Activated effector memory CD4-positive, alpha-beta T cell treated with Interleukin-2 at 50 U/mL for 16 hours (primary cell): ENCODE results near the gene KISS1.

Source experiments
- DNase-seq: peaks from one replicate; pipeline ENCODE4 v3.0.0-alpha.2; 2020

The KISS1 gene

GRCh38 chr1:204216880-204217647, 20.8 kb upstream of the KISS1 start:
- no peak for DNase-seq

- no peak for DNase-seq
These were observed 19.9 kb upstream of the KISS1 start for GRCh38 chr1:204216236-204216635.

- peak; percentile 35 for DNase-seq
These were observed 17.7 kb upstream of the KISS1 start, which contains the start of gene GOLT1A for GRCh38 chr1:204213668-204214662. GOLT1A (minus strand) TSS chr1:204213988; CDS start chr1:204213906, 82 bp downstream.

- DNase-seq: no peak
These were observed 16.4 kb upstream of the KISS1 start for GRCh38 chr1:204212715-204213114.

GRCh38 chr1:204211046-204211445, 14.8 kb upstream of the KISS1 start:
- no peak for DNase-seq

GRCh38 chr1:204207136-204207616, 10.9 kb upstream of the KISS1 start:
- DNase-seq: peak; percentile 58

- DNase-seq: no peak
These were observed 9.8 kb upstream of the KISS1 start for GRCh38 chr1:204206121-204206520.

GRCh38 chr1:204205486-204205885, 9.2 kb upstream of the KISS1 start:
- DNase-seq: no peak

GRCh38 chr1:204204944-204205343, 8.7 kb upstream of the KISS1 start:
- no peak for DNase-seq

GRCh38 chr1:204203206-204203767, 7.0 kb upstream of the KISS1 start:
- no peak for DNase-seq

GRCh38 chr1:204202481-204202880, 6.2 kb upstream of the KISS1 start:
- DNase-seq: no peak

GRCh38 chr1:204201348-204202040, 5.2 kb upstream of the KISS1 start:
- DNase-seq: no peak

- DNase-seq: no peak
These were observed 3.3 kb upstream of the KISS1 start for GRCh38 chr1:204199579-204199978.

- DNase-seq: no peak
These were observed 2.4 kb upstream of the KISS1 start for GRCh38 chr1:204198348-204199340.

- no peak for DNase-seq
These were observed 777 bp upstream of the KISS1 start for GRCh38 chr1:204197068-204197467.

GRCh38 chr1:204194771-204195170, 1.5 kb downstream of the KISS1 start:
- no peak for DNase-seq

GRCh38 chr1:204194080-204194479, 2.2 kb downstream of the KISS1 start:
- no peak for DNase-seq

GRCh38 chr1:204192589-204193352, 3.5 kb downstream of the KISS1 start:
- no peak for DNase-seq

- no peak for DNase-seq
These were observed 4.2 kb downstream of the KISS1 start for GRCh38 chr1:204192046-204192445.

GRCh38 chr1:204191456-204191855, 4.8 kb downstream of the KISS1 start:
- DNase-seq: no peak
